HepG2 (cell line): ENCODE data around the gene DBNDD1. TPM values are rescaled to one million over a fixed set of nuclear protein-coding genes. Genes with fewer than 3 reads are reported as not detected.

Experiments used
- ARHGAP35 ChIP-seq: sonication (generic); formaldehyde crosslinking; IDR thresholded peaks from 2 replicates; pipeline ENCODE4 v1.9.0; 2022; ENCODE audit warnings: mild to moderate bottlenecking, inconsistent platforms, moderate library complexity, missing genetic modification reagents, borderline replicate concordance
- ARID3A ChIP-seq: IDR thresholded peaks from 2 replicates; pipeline ENCODE4 v1.6.1; 2012; ENCODE audit warnings: low read depth, low read length, improper control_type of control experiment
- CBX5 ChIP-seq: sonication (generic); formaldehyde crosslinking; IDR thresholded peaks from 2 replicates; pipeline ENCODE4 v1.4.0; 2020; ENCODE audit warnings: missing genetic modification reagents, borderline replicate concordance
- MEF2D ChIP-seq: sonication (generic); formaldehyde crosslinking; IDR thresholded peaks from 2 replicates; pipeline ENCODE4 v1.5.1; 2020; ENCODE audit warnings: mild to moderate bottlenecking, missing genetic modification reagents
- ZBTB4 ChIP-seq: sonication (generic); formaldehyde crosslinking; IDR thresholded peaks from 2 replicates; pipeline ENCODE4 v1.4.0; 2020; ENCODE audit warnings: missing genetic modification reagents, mild to moderate bottlenecking, borderline replicate concordance
- ZIK1 ChIP-seq: sonication (generic); formaldehyde crosslinking; IDR thresholded peaks from 2 replicates; pipeline ENCODE4 v1.5.0; 2020; ENCODE audit warnings: mild to moderate bottlenecking, low read depth, missing genetic modification reagents, borderline replicate concordance
- ZNF121 ChIP-seq: sonication (generic); formaldehyde crosslinking; IDR thresholded peaks from 2 replicates; pipeline ENCODE4 v1.5.0; 2020; ENCODE audit warnings: mild to moderate bottlenecking, missing genetic modification reagents
- ZNF230 ChIP-seq: sonication (generic); formaldehyde crosslinking; IDR thresholded peaks from 2 replicates; pipeline ENCODE4 v1.4.0; 2020; ENCODE audit warnings: mild to moderate bottlenecking, missing genetic modification reagents
- ZNF556 ChIP-seq: sonication (generic); formaldehyde crosslinking; IDR thresholded peaks from 2 replicates; pipeline ENCODE4 v1.4.0; 2020; ENCODE audit warnings: mild to moderate bottlenecking, missing genetic modification reagents, borderline replicate concordance
- polyA plus RNA-seq, 8 experiments: library from polyadenylated mRNA; depleted of rRNA in 3 of 8; stranded (reverse) in 7 of 8; unstranded in 1 of 8; fragments of >200 nt; fragmentation: Illumina TruSeq in 4 of 8; extraction: Trizol in 4 of 8; gene quantifications; 2 replicates each; pipeline versions ENCODE4 v1.2.1 to v1.2.3, GENCODE V29; 2011 to 2016; ENCODE audit warnings: low read depth in 4 of 8, missing spikeins in 1 of 8, mixed read lengths in 1 of 8; ENCODE audit not compliant: insufficient read depth in 1 of 8
- total RNA-seq, 5 experiments: library from RNA; depleted of rRNA; stranded (reverse); fragments of >200 nt; fragmentation: Illumina TruSeq; extraction: Trizol; gene quantifications; 2 replicates each; pipeline ENCODE4 v1.2.3, GENCODE V29; 2016; ENCODE audit warnings: low read depth in 1 of 5
- TF ChIP-seq, protein P1 (sequence below): sonication (generic); formaldehyde crosslinking; conservative IDR thresholded peaks from 2 replicates; pipeline ENCODE4 v1.8.0; 2022; ENCODE audit warnings: mild to moderate bottlenecking, moderate library complexity, missing genetic modification reagents
- TF ChIP-seq, protein P2 (sequence below): sonication (generic); formaldehyde crosslinking; IDR thresholded peaks from 2 replicates; pipeline ENCODE4 v1.4.0; 2020; ENCODE audit warnings: missing genetic modification reagents
- TF ChIP-seq, protein P3 (sequence below): sonication (generic); formaldehyde crosslinking; IDR thresholded peaks from 2 replicates; pipeline ENCODE4 v1.5.0; 2020; ENCODE audit warnings: mild to moderate bottlenecking, missing genetic modification reagents

DBNDD1 gene
- total and polyA plus RNA-seq, 2 of the 13 experiments (the other 11 are each of a cell fraction or from before 2014, with no cell fraction given) = 17.0 to 40.4 TPM

DNA sequence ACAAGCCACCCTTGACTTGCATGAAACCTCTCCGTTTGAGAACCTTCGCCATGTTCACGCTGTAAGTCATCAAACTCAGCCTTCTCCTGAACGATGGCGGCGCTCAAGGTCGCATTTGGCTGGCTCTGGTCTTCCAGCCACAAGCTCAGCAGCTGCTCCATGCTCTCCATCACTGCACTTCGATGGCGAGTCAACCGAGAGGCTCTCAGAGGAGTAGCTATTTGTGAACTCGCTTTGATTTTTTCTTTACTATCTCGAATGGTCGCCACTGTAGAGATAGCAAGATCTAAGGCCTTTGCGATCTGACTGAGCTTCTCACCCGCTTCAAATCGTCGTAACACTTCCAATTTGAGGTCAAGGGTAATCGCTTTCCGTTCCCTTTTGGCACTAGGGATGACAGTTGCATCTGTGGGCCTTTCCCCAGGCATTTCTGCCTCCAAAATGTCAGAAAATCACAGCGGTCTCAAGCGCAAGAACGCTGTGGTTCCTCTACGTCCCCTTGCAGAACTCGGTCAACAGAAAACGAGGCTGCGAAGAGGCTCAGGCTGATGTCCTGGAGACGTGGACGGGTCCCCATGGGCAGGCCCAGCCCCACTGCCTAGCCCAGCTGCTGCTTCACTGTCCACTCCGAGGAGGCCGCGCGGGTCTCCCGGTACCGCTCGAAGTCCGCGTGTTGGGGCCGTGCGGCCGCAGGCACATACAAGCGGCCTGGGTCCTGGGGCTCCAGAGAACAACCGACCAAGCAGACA lies 47.6 kb downstream of the DBNDD1 start (continued):
- TF ChIP-seq ZNF556 (peak; percentile 33; the same call in 1 of the 2 replicates), CBX5 (CRISPR knock-in tag) (peak; percentile 9; the same call in 1 of the 2 replicates), ZNF121 (CRISPR knock-in tag) (no peak; the same call in 1 of the 2 replicates), ARID3A (peak; percentile 7; the same call in 1 of the 2 replicates), ZNF230 (CRISPR knock-in tag) (peak; percentile 15; the same call in 1 of the 2 replicates), ARHGAP35 (CRISPR knock-in tag) (peak; percentile 22; the same call in 1 of the 2 replicates), ZIK1 (CRISPR knock-in tag) (no peak), ZBTB4 (CRISPR knock-in tag) (peak; percentile 95; the same call in 1 of the 2 replicates), MEF2D (CRISPR knock-in tag) (peak; percentile 56; the same call in 1 of the 2 replicates)
- TF ChIP-seq, protein P1, sequence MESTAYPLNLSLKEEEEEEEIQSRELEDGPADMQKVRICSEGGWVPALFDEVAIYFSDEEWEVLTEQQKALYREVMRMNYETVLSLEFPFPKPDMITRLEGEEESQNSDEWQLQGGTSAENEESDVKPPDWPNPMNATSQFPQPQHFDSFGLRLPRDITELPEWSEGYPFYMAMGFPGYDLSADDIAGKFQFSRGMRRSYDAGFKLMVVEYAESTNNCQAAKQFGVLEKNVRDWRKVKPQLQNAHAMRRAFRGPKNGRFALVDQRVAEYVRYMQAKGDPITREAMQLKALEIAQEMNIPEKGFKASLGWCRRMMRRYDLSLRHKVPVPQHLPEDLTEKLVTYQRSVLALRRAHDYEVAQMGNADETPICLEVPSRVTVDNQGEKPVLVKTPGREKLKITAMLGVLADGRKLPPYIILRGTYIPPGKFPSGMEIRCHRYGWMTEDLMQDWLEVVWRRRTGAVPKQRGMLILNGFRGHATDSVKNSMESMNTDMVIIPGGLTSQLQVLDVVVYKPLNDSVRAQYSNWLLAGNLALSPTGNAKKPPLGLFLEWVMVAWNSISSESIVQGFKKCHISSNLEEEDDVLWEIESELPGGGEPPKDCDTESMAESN = 0 out of 2 replicates have a peak, but pooled peaks have one; percentile 72
- TF ChIP-seq, protein P2, sequence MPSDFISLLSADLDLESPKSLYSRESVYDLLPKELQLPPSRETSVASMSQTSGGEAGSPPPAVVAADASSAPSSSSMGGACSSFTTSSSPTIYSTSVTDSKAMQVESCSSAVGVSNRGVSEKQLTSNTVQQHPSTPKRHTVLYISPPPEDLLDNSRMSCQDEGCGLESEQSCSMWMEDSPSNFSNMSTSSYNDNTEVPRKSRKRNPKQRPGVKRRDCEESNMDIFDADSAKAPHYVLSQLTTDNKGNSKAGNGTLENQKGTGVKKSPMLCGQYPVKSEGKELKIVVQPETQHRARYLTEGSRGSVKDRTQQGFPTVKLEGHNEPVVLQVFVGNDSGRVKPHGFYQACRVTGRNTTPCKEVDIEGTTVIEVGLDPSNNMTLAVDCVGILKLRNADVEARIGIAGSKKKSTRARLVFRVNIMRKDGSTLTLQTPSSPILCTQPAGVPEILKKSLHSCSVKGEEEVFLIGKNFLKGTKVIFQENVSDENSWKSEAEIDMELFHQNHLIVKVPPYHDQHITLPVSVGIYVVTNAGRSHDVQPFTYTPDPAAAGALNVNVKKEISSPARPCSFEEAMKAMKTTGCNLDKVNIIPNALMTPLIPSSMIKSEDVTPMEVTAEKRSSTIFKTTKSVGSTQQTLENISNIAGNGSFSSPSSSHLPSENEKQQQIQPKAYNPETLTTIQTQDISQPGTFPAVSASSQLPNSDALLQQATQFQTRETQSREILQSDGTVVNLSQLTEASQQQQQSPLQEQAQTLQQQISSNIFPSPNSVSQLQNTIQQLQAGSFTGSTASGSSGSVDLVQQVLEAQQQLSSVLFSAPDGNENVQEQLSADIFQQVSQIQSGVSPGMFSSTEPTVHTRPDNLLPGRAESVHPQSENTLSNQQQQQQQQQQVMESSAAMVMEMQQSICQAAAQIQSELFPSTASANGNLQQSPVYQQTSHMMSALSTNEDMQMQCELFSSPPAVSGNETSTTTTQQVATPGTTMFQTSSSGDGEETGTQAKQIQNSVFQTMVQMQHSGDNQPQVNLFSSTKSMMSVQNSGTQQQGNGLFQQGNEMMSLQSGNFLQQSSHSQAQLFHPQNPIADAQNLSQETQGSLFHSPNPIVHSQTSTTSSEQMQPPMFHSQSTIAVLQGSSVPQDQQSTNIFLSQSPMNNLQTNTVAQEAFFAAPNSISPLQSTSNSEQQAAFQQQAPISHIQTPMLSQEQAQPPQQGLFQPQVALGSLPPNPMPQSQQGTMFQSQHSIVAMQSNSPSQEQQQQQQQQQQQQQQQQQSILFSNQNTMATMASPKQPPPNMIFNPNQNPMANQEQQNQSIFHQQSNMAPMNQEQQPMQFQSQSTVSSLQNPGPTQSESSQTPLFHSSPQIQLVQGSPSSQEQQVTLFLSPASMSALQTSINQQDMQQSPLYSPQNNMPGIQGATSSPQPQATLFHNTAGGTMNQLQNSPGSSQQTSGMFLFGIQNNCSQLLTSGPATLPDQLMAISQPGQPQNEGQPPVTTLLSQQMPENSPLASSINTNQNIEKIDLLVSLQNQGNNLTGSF (CRISPR knock-in tag) = peak; percentile 47
- TF ChIP-seq, protein P3, sequence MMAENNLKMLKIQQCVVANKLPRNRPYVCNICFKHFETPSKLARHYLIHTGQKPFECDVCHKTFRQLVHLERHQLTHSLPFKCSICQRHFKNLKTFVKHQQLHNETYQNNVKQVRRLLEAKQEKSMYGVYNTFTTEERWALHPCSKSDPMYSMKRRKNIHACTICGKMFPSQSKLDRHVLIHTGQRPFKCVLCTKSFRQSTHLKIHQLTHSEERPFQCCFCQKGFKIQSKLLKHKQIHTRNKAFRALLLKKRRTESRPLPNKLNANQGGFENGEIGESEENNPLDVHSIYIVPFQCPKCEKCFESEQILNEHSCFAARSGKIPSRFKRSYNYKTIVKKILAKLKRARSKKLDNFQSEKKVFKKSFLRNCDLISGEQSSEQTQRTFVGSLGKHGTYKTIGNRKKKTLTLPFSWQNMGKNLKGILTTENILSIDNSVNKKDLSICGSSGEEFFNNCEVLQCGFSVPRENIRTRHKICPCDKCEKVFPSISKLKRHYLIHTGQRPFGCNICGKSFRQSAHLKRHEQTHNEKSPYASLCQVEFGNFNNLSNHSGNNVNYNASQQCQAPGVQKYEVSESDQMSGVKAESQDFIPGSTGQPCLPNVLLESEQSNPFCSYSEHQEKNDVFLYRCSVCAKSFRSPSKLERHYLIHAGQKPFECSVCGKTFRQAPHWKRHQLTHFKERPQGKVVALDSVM = no peak
